H9 (cell line): ENCODE data around the gene IMPA2. TPM values are rescaled to one million over a fixed set of nuclear protein-coding genes. Genes with fewer than 3 reads are reported as not detected.
A peak's percentile ranks its signal among the peaks of the same experiment; 100 is the strongest.

Source experiments
- DNase-seq: peaks from one replicate; pipeline ENCODE4 v3.0.0-alpha.2; 2017
- H2AFZ ChIP-seq: one replicate; pipeline ENCODE4 v1.6.1; 2013; ENCODE audit warnings: mild to moderate bottlenecking, low read length, control low read depth, moderate library complexity
- H2AK5ac ChIP-seq: 2 replicates; pipeline ENCODE4 v1.6.1; 2013; ENCODE audit warnings: low read length, control low read depth, mixed read lengths; ENCODE audit not compliant: insufficient read length
- H2BK120ac ChIP-seq: one replicate; pipeline ENCODE4 v1.6.1; 2013; ENCODE audit warnings: low read depth, mild to moderate bottlenecking, low read length, control low read depth, inconsistent platforms; ENCODE audit not compliant: poor library complexity, severe bottlenecking
- H2BK12ac ChIP-seq: 2 replicates; pipeline ENCODE4 v1.6.1; 2013; ENCODE audit warnings: low read length, control low read depth, mixed read lengths, low read depth; ENCODE audit not compliant: insufficient read length
- H2BK15ac ChIP-seq: 2 replicates; pipeline ENCODE4 v1.6.1; 2013; ENCODE audit warnings: low read depth, low read length, control low read depth
- H2BK20ac ChIP-seq: one replicate; pipeline ENCODE4 v1.6.1; 2013; ENCODE audit warnings: low read depth, mild to moderate bottlenecking, low read length, control low read depth, inconsistent platforms; ENCODE audit not compliant: poor library complexity, severe bottlenecking
- H2BK5ac ChIP-seq: 2 replicates; pipeline ENCODE4 v1.6.1; 2013; ENCODE audit warnings: low read length, control low read depth, mixed read lengths; ENCODE audit not compliant: insufficient read length
- H3K14ac ChIP-seq: 2 replicates; pipeline ENCODE4 v1.6.1; 2013; ENCODE audit warnings: low read length, control low read depth; ENCODE audit not compliant: insufficient read depth
- H3K18ac ChIP-seq: 2 replicates; pipeline ENCODE4 v1.6.1; 2013; ENCODE audit warnings: low read depth, mild to moderate bottlenecking, mixed read lengths, low read length, control low read depth; ENCODE audit not compliant: insufficient read length
- H3K23ac ChIP-seq: 2 replicates; pipeline ENCODE4 v1.6.1; 2013; ENCODE audit warnings: low read length, control low read depth, mixed read lengths, low read depth; ENCODE audit not compliant: insufficient read length
- H3K23me2 ChIP-seq: 2 replicates; pipeline ENCODE4 v1.6.1; 2013; ENCODE audit warnings: low read depth, mild to moderate bottlenecking, mixed read lengths, low read length, control low read depth; ENCODE audit not compliant: insufficient read length, poor library complexity, severe bottlenecking
- H3K27ac ChIP-seq: 2 replicates; pipeline ENCODE4 v1.5.1; 2013; ENCODE audit warnings: low read length, control low read depth, mixed read lengths, low read depth; ENCODE audit not compliant: insufficient read length
- H3K27me3 ChIP-seq: 2 replicates; pipeline ENCODE4 v1.6.1; 2013; ENCODE audit warnings: low read length, control low read depth, inconsistent platforms; ENCODE audit not compliant: insufficient read depth
- H3K4ac ChIP-seq: 2 replicates; pipeline ENCODE4 v1.6.1; 2013; ENCODE audit warnings: low read depth, mild to moderate bottlenecking, control low read depth, inconsistent platforms, low read length, moderate library complexity
- H3K4me1 ChIP-seq: 2 replicates; pipeline ENCODE4 v1.6.1; 2013; ENCODE audit warnings: low read length, control low read depth, inconsistent platforms; ENCODE audit not compliant: insufficient read depth
- H3K4me2 ChIP-seq: 2 replicates; pipeline ENCODE4 v1.6.1; 2013; ENCODE audit warnings: low read length, control low read depth, mixed read lengths; ENCODE audit not compliant: insufficient read length, insufficient read depth
- H3K56ac ChIP-seq: 2 replicates; pipeline ENCODE4 v1.6.1; 2013; ENCODE audit warnings: low read depth, mild to moderate bottlenecking, mixed read lengths, low read length, control low read depth; ENCODE audit not compliant: insufficient read length
- H3K79me1 ChIP-seq: 2 replicates; pipeline ENCODE4 v1.6.1; 2013; ENCODE audit warnings: low read depth, mild to moderate bottlenecking, moderate library complexity, low read length, control low read depth, inconsistent platforms; ENCODE audit not compliant: insufficient read depth, poor library complexity, severe bottlenecking
- H3K79me2 ChIP-seq: 2 replicates; pipeline ENCODE4 v1.6.1; 2013; ENCODE audit warnings: low read length, control low read depth, inconsistent platforms; ENCODE audit not compliant: insufficient read depth
- H3K9ac ChIP-seq: 2 replicates; pipeline ENCODE4 v1.6.1; 2013; ENCODE audit warnings: low read length, control low read depth, mixed read lengths; ENCODE audit not compliant: insufficient read length; ENCODE audit errors: extremely low read depth
- H3K9me3 ChIP-seq: one replicate; pipeline ENCODE4 v1.6.1; 2013; ENCODE audit warnings: low read depth, low read length, inconsistent platforms; ENCODE audit not compliant: control insufficient read depth
- H3T11ph ChIP-seq: one replicate; pipeline ENCODE4 v1.6.1; 2013; ENCODE audit warnings: mild to moderate bottlenecking, low read length, control low read depth, inconsistent platforms
- H4K20me1 ChIP-seq: one replicate; pipeline ENCODE4 v1.6.1; 2013; ENCODE audit not compliant: control insufficient read depth, insufficient read length, insufficient read depth
- H4K5ac ChIP-seq: 2 replicates; pipeline ENCODE4 v1.6.1; 2013; ENCODE audit warnings: low read depth, mild to moderate bottlenecking, mixed read lengths, low read length, control low read depth; ENCODE audit not compliant: insufficient read length
- H4K8ac ChIP-seq: replicated peaks from 2 replicates; pipeline ENCODE4 v1.6.1; 2013; ENCODE audit warnings: low read length, control low read depth, mixed read lengths, low read depth; ENCODE audit not compliant: insufficient read length
- H4K91ac ChIP-seq: 2 replicates; pipeline ENCODE4 v1.6.1; 2013; ENCODE audit warnings: low read depth, mild to moderate bottlenecking, moderate library complexity, mixed read lengths, low read length, control low read depth; ENCODE audit not compliant: insufficient read length
- H3K27ac Mint-ChIP-seq, 3 experiments: 2 replicates in 2 of 3; 3 replicates in 1 of 3; pipeline ENCODE4 v1.8.0; 2020 to 2021; ENCODE audit warnings: mixed read lengths in 3 of 3, mild to moderate bottlenecking in 1 of 3, moderate library complexity in 1 of 3
- H3K27me3 Mint-ChIP-seq: 2 replicates; pipeline ENCODE4 v1.8.0; 2021; ENCODE audit warnings: low read depth, mild to moderate bottlenecking, moderate library complexity, mixed read lengths
- H3K36me3 Mint-ChIP-seq, 3 experiments: 2 replicates in 2 of 3; 3 replicates in 1 of 3; pipeline ENCODE4 v1.8.0; 2020 to 2021; ENCODE audit warnings: low read depth in 3 of 3, mixed read lengths in 3 of 3; ENCODE audit not compliant: insufficient read depth in 1 of 3
- H3K4me1 Mint-ChIP-seq, 2 experiments: 2 replicates each; pipeline ENCODE4 v1.8.0; 2020; ENCODE audit warnings: mixed read lengths in 2 of 2
- H3K4me3 Mint-ChIP-seq, 2 experiments: 2 replicates in 1 of 2; 3 replicates in 1 of 2; pipeline ENCODE4 v1.8.0; 2020 to 2021; ENCODE audit warnings: mild to moderate bottlenecking in 2 of 2, mixed read lengths in 2 of 2, moderate library complexity in 1 of 2
- H3K9me3 Mint-ChIP-seq, 2 experiments: 2 replicates in 1 of 2; 3 replicates in 1 of 2; pipeline ENCODE4 v1.8.0; 2020; ENCODE audit warnings: mild to moderate bottlenecking in 2 of 2, mixed read lengths in 2 of 2, moderate library complexity in 1 of 2
- CTCF ChIP-seq: fragments of 200-600 bp; sonication (generic); conservative IDR thresholded peaks from 3 replicates; pipeline ENCODE4 v1.8.0; 2021; ENCODE audit warnings: antibody characterized with exemption, mild to moderate bottlenecking
- WGBS: extraction: QIAGEN DNeasy Blood & Tissue Kit; methylation state at CpG from one replicate; pipeline ENCODE4 v1.1.7; 2013; ENCODE audit warnings: missing lambda C conversion rate, low lambda C conversion rate, mixed read lengths; ENCODE audit not compliant: insufficient read length; ENCODE audit errors: extremely low coverage; 5-methylcytosine and 5-hydroxymethylcytosine counted together
- total RNA-seq: library from RNA; stranded (reverse); gene quantifications from 2 replicates; pipeline ENCODE4 v1.2.1, GENCODE V29; 2021

Gene IMPA2
- total RNA-seq, 1 experiment from 2014 or later = 73.8 TPM

DNA sequence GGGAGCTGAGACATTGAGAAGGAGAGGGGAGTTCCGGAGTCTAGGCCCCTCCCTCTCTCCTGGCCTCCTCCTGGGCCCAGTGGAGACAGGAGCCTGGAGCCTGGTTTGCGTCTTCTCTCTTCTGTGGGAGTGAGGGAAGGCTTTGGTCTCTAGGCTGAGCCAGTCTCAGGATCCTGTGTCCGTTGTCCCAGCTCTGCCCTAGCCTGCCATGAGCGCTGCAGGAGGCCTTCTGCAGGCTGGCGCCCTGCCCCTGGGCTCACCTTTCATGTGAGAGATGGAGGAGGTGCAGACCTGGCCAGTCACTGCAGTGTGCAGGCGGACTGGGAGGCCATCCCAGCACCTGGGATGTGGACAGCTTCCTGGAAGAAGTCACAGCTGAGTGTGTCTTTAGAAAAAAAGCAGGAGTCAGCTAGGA, 8.7 kb downstream of the IMPA2 start:
- DNase-seq = no peak
- no peak for TF ChIP-seq CTCF
- Histone ChIP-seq H4K5ac (no peak overlapping the region), H2BK120ac (no peak overlapping the region), H3K9ac (no peak overlapping the region), H3K14ac (no peak overlapping the region), H3K27me3 (no peaks in the 10 kb centered on the region), H3T11ph (no peak overlapping the region), H2BK12ac (no peak overlapping the region), H4K91ac (no peak overlapping the region), H3K18ac (no peak overlapping the region), H3K79me2 (peaks cover 27% of the 10 kb centered on the region; the same call in 1 of the 2 replicates), H3K23me2 (no peaks in the 10 kb centered on the region), H2AFZ (no peak overlapping the region), H3K4me2 (no peak overlapping the region), H3K27ac (no peak overlapping the region), H3K9me3 (no peaks in the 10 kb centered on the region), H4K8ac (no peak overlapping the region), H2AK5ac (no peak overlapping the region), H4K20me1 (no peaks in the 10 kb centered on the region), H2BK15ac (no peak overlapping the region), H2BK5ac (no peak overlapping the region), H3K4me1 (peaks cover 15% of the 10 kb centered on the region; the same call in 1 of the 2 replicates), H3K4ac (no peak overlapping the region), H3K56ac (no peak overlapping the region), H3K79me1 (peaks cover 13% of the 10 kb centered on the region), H3K23ac (no peak overlapping the region), H2BK20ac (no peak overlapping the region)
- H3K9me3 Mint-ChIP-seq = no peaks in the 10 kb centered on the region
- peak overlapping the region in 1 of 3 experiments; percentile 88; a peak in 2 of 7 replicates for H3K27ac Mint-ChIP-seq
- H3K27me3 Mint-ChIP-seq = no peaks in the 10 kb centered on the region; the same call in 1 of the 2 replicates
- H3K36me3 Mint-ChIP-seq = peaks cover 7 to 15% (median 7%) of the 10 kb centered on the region in 3 experiments
- H3K4me1 Mint-ChIP-seq = peaks cover 61 to 70% of the 10 kb centered on the region in 2 experiments
- H3K4me3 Mint-ChIP-seq = peak overlapping the region in 1 of 2 experiments; percentile 45; a peak in 1 of 5 replicates
- WGBS = no CpG with 5 or more reads among the region's 6 CpGs
